ENCODE measurements around the gene MAD2L2. TPM values are rescaled to one million over a fixed set of nuclear protein-coding genes. Genes with fewer than 3 reads are reported as not detected.

The MAD2L2 gene
- total RNA-seq, 1 donor from 2014 or later = 58.2 TPM

DNA sequence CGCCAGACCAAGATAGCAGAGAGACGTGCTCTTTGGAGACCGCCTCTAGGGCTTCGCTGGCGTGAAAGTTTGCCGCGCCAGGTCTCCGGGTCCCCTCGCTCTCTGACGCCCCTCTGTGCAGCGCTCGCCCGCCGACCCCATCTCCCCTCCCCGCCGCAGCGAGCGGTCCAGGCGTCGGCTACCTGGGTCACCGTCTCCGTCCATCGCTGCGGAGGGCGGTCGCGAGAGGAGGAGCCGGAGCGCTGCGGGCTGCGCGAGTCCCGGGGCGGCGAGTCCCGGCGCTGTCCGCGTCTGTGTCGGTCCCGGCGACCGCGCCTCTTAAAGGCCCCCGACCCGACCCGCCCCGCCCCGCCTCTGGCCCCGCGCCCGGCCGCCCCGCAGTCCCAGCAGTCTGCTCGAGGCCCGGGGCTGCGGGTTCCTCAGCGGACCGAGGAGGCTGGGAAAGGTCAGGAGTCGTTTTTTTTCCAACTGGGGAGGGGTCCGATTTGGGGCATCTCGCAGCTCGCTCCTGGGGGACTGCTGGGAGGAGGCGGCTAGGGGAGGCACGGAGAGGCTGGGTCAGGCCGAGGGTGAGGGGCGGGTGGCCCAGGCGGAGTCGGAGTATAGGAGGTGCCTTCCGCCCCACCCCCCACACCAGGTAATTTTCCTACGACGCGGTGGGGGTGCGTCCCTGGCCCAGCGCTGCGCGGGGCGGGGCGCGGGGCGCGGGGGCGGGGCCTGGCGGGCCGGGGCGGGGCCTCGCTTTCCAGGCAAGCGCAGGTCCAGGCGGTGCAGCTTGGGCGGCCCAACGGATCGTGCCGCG, 26.6 kb downstream of the MAD2L2 start, which contains the start of the genes FBXO2 and FBXO44:
Gene FBXO2, minus strand, starts transcription at position 293 of the 802 bp plus-strand sequence. Its CDS starts 89 bp downstream, at position 204.
Gene FBXO44, plus strand, starts transcription at position 741 of the 802 bp plus-strand sequence. CDS start 959 bp downstream, outside the sequence.
- intact Hi-C loops (cut with micrococcal nuclease) = loop anchor here (1.0 to 5.0 kb wide), 3 partner anchors 27 to 152 kb away; partner anchors contain the start of genes AGTRAP, CLCN6 and MAD2L2

DNA sequence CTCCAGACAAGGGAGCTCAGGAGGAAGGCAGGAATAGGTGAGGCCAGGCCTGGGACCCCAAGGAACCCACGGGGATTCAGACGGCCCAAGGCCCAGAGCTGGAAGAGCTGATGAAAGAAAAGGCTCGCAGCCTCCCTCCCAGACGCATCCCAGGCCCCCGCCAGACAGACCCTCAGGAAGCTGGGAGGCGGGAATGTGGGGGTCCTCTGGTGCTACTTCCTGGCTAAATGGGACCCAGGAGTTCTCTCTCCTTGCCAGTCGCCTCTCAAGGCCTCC, 27.1 kb downstream of the MAD2L2 start:
- intact Hi-C loops (cut with micrococcal nuclease) = loop anchor here (1.0 to 5.0 kb wide), 3 partner anchors 28 to 153 kb away; partner anchors contain the start of genes AGTRAP, CLCN6 and MAD2L2

DNA sequence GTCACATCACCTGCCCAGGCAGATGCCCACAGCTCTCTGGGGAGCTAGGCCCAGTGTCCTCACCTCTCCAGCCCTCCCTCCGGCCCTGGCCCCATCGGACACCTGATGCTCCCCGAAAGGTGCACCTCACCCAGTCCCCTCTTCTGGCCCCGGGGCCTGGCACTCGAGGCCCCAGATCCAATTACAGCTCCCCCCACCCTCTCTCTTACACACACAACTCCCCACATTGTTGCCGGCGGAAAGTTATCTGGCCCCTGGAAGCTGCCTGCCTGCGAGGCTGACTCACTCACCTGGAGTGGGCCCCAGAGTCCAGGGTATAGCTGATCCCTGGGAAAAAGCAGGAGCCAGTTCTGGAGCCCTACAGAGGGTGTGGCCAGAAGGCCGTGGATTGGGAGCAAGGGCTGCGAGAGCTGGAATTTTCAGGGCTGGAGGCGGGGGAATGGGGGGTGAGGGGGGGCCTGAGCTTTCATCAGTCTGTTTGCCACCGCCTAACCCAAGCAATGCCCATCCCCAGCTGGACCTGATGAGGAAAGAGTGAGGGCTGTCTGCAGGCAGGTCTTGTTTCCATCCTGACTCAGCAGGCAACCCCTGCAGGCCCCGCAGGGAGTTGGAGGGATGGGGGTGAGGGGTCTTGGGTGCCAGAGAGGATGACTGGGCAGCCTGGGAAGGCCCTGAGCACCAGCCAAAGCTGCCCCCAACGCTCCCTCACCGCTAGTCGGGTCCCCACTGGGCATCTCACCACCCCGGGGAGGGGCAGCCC, 27.7 kb downstream of the MAD2L2 start:
- intact Hi-C loops (cut with micrococcal nuclease) = loop anchor here (5.0 kb wide), 1 partner anchor 84 kb away; the partner anchor contains the start of gene AGTRAP

GRCh38 chr1:11652203-11652780, 28.7 kb downstream of the MAD2L2 start:
- intact Hi-C loops (cut with micrococcal nuclease) = loop anchor here (5.0 kb wide), 1 partner anchor 85 kb away; the partner anchor contains the start of gene AGTRAP

DNA sequence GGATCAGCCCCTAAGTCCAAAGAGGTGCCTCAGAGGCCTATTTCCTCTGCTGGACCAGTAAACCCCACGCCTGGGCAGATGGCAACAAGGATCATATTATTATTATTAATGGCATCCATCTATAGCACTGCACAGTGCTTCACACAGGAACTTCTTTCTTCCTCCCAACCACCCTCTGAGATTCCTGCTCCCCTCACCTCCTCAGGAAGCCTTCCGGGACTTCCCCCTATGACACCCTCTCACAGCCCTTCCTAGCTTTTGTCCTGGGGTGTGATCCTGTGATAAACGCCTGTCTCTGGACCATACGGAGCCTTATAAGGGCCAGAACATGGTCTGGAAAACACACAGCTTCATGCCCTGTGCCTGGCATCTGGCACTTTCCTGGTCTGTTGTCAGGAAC, 29.9 kb downstream of the MAD2L2 start:
- intact Hi-C loops (cut with micrococcal nuclease) = loop anchor here (2.0 to 5.0 kb wide), 2 partner anchors 14 to 86 kb away; partner anchors contain the start of genes AGTRAP and FBXO6

DNA sequence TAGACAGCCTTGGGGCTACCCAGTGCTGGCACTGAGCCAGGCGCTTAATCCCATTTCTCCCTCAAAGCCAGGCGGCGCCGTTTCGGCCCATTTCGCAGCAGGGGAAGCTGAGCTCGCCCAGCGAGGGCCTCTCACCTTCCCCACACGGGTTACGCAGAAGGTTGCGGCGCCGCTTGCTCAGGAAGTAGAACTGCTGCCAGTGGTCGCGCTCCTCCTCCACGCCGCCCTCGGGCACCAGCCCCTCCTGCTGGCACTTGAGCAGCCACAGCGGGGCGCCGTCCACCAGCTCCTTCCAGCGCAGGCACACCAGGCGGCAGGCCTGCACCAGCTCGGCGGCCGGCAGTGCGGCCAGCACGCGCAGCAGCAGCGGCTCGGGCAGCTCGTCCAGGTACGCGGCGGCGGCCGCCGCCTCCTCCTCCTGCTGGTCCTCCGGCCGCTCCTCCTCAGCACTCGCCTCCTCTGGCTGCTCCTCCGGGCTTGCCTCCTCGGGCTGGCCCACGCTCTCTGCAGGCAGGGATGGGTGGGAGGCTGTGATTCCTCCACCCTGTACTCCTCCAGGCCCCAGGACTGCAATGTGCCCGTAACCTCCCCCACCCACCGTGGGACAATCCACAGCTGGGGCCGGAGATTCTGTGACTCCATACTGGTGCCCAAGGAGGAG, 30.5 kb downstream of the MAD2L2 start:
- intact Hi-C loops (cut with micrococcal nuclease) = loop anchor here (1.0 to 5.0 kb wide), 4 partner anchors 14 to 87 kb away; partner anchors contain the start of genes AGTRAP, FBXO6 and MAD2L2

DNA sequence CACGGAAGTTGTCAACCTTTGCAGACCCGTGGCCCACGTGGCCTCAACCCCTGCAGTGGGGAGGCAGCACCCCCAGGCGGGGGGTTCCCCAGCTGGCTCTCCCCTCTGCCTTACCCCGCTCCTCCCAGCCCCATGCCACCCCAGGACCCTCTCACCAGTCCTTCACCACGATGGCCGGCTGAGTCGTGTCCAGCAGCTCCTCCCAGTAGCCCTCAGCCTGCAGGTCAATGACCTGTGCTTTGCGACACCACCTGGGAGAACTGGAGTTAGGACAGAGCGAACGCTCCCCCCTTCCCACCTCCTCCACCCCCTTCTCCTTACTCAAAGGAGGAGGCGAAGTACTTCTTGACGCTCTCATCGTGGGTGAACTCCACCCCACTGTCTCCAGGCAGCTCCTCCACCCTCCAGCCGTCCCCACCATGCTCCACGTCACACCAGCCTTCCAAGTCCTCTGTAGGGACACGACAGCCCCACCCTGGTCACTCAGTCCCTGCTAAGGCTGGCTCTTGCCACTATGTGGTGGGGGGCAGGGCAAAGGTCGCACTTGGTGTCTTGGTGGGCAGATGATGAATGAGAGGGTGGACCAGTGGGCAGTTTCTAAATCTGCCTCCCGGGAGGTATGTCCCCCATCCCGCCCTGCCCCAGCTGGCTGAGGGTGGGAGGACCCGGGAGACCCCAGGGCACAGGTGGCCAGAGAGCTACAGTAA, 31.2 kb downstream of the MAD2L2 start:
- intact Hi-C loops (cut with micrococcal nuclease) = loop anchor here (1.0 to 10.0 kb wide), 6 partner anchors 15 to 1135 kb away; partner anchors contain the start of genes AGTRAP, FBXO6, MAD2L2 and MTOR

GRCh38 chr1:11649237-11649623, 31.7 kb downstream of the MAD2L2 start:
- intact Hi-C loops (cut with micrococcal nuclease) = loop anchor here (5.0 to 10.0 kb wide), 2 partner anchors 387 to 1134 kb away; partner anchors contain the start of gene MTOR

GRCh38 chr1:11648732-11649158, 32.2 kb downstream of the MAD2L2 start:
- intact Hi-C loops (cut with micrococcal nuclease) = loop anchor here (5.0 to 10.0 kb wide), 2 partner anchors 386 to 1134 kb away; partner anchors contain the start of gene MTOR

- intact Hi-C loops (cut with micrococcal nuclease) = loop anchor here (5.0 to 10.0 kb wide), 2 partner anchors 386 to 1133 kb away; partner anchors contain the start of gene MTOR
These were observed 32.9 kb downstream of the MAD2L2 start for GRCh38 chr1:11648039-11648438.

DNA sequence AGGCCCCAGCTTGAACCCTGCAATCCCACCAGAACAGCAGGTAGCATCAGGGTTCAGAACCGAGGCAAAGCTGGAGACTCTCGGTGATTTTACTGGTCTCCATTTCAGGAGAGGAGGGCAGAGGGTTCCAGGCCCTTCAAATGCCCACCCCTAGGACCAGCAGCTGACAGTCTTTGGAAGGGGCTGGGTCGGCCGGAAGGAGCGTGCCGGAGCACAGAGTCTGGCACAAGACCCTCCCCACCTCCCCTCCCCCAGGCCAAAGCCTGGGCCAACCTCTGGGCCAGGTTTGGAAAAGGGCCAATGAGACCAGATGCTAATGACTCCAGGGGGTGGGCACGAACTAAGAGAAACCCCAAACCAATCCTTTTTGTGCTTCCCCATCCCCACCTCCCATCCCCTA, 33.6 kb downstream of the MAD2L2 start:
- intact Hi-C loops (cut with micrococcal nuclease) = loop anchor here (5.0 to 10.0 kb wide), 2 partner anchors 385 to 1133 kb away; partner anchors contain the start of gene MTOR

GRCh38 chr1:11646317-11646716, 34.6 kb downstream of the MAD2L2 start:
- intact Hi-C loops (cut with micrococcal nuclease) = loop anchor here (5.0 to 10.0 kb wide), 2 partner anchors 384 to 1132 kb away; partner anchors contain the start of gene MTOR

GRCh38 chr1:11645670-11646265, 35.2 kb downstream of the MAD2L2 start:
- intact Hi-C loops (cut with micrococcal nuclease) = loop anchor here (1.0 to 10.0 kb wide), 4 partner anchors 74 to 1131 kb away; partner anchors contain the start of genes DISP3 and MTOR

- intact Hi-C loops (cut with micrococcal nuclease) = loop anchor here (1.0 to 10.0 kb wide), 4 partner anchors 74 to 1130 kb away; partner anchors contain the start of genes DISP3 and MTOR
These were observed 35.7 kb downstream of the MAD2L2 start for GRCh38 chr1:11645270-11645669.

- intact Hi-C loops (cut with micrococcal nuclease) = loop anchor here (2.0 to 10.0 kb wide), 3 partner anchors 165 to 1129 kb away; partner anchors contain the start of gene DISP3
These were observed 37.2 kb downstream of the MAD2L2 start for GRCh38 chr1:11643782-11644181.

DNA sequence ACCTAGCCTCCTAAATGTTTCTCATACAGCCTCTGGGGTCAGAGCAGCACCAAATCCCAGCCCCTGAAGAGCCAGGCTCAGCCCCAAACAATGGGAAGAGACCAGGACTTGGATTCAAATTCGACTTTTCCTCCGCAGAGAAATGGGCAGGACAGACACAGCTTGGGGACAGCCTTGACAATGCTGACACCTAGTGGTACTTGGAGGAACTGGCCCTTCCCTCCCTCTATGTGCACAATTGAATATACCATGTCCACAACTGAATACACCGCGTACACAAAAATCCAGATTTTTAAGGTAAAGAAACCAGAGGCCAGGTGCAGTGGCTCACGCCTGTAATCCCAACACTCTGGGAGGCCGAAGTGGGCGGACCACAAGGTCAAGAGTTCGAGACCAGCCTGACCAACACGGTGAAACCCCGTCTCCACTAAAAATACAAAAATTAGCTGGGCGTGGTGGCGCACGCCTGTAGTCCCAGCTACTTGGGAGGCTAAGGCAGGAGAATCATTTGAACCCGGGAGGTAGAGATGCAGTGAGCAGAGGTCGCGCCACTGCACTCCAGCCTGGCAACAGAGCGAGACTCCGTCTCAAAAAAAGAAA, 38.4 kb downstream of the MAD2L2 start:
- intact Hi-C loops (cut with micrococcal nuclease) = loop anchor here (1.0 to 10.0 kb wide), 6 partner anchors 305 to 1128 kb away; no protein-coding TSS in a partner anchor

- intact Hi-C loops (cut with micrococcal nuclease) = loop anchor here (1.0 to 10.0 kb wide), 6 partner anchors 305 to 1127 kb away; no protein-coding TSS in a partner anchor
These were observed 39.1 kb downstream of the MAD2L2 start for GRCh38 chr1:11641776-11642305.

- intact Hi-C loops (cut with micrococcal nuclease) = loop anchor here (5.0 to 10.0 kb wide), 2 partner anchors 359 to 1126 kb away; no protein-coding TSS in a partner anchor
These were observed 40.0 kb downstream of the MAD2L2 start for GRCh38 chr1:11640944-11641343.
